HG03469 (cell line): ENCODE results near the gene EIF4G3.
"Not testable (repeated sequence)": the region's sequence is repeated elsewhere in the genome, so short reads cannot be mapped to it uniquely, and the experiment has no call there.

Experiments
- ATAC-seq: cut with Tn5 transposase; IDR thresholded peaks from one replicate; pipeline ENCODE4 v1.9.1; 2021; ENCODE audit warnings: mild to moderate bottlenecking, moderate library complexity, moderate number of reproducible peaks; ENCODE audit not compliant: unreplicated experiment

EIF4G3 gene

GRCh38 chr1:20885121-20885520 lies 291.6 kb downstream of the EIF4G3 start:
- no peak for ATAC-seq

DNA sequence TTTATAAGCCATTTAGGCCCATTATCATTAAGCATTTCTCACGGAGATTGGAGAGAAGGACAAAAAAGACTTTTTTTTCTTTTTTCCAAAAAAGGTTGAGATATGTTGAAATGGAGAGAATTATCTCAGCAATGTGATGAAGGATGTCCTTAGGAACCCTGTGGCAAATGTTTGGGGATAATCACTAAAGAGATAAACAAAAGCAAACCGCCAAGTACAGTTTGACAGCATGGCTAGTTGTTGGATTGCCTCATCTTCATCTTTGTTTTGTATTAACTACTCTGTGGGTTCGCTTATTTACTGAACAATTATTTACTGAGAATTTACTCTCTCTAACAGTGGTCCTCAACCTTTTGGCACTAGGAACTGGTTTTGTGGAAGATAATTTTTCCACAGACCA lies 292.2 kb downstream of the EIF4G3 start:
- ATAC-seq = no peak

GRCh38 chr1:20883766-20884165 lies 292.9 kb downstream of the EIF4G3 start:
- no peak for ATAC-seq

DNA sequence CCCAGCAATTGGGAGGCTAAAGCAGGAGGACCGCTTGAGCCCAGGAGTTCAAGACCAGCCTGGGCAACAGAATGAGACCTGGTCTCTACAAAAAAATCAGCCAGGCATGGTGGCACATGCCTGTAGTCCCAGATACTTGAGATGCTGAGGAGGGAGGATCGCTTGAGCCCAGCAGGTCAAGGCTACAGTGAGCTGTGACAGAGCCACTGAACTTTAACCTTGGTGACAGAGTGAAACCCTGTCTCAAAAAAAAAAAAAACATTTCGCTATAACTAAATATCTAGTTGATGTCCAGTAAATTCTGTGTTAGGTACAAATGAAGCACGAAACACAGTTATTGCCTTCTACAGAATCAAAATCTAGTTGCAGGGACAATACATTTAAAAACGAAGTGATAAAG lies 293.9 kb downstream of the EIF4G3 start:
- no peak for ATAC-seq

DNA sequence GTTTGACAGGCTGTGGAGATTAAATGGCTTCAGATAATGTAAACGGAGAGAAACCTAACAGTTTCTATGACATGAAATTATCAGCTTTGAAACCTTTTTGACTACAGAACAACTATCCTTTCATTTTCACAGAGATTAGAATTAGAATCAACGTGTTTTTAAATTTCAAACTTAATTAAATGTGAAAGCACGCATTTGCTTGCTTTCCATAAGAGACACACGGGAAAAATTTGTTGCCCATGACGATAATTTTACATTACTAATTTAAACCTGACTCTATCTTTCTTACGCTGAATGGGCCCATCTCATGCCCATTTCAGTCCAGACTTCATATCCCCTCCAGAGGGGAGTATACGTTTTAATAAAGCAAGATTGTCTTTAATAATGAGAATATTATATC lies 297.9 kb downstream of the EIF4G3 start:
- no peak for ATAC-seq

- no peak for ATAC-seq
Measured at GRCh38 chr1:20875198-20875973, 301.3 kb downstream of the EIF4G3 start.

DNA sequence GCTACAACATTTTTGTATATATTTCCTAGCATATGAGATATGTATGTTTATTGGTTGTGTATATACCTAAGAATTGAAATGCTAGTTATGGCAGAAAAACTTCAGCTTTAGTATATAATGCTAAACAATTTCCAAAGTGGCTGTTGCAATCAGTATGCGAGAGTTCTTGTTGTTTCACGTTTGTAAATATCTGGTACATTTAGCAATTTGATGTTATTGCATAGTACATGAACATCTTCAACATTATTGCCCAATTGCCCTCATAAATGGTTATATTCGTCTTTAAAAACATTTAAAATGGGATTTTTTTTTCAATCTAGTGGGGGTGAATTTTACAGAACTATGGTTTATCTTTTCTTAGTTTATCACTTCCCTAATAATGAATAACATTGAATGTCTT lies 303.4 kb downstream of the EIF4G3 start:
- no peak for ATAC-seq

DNA sequence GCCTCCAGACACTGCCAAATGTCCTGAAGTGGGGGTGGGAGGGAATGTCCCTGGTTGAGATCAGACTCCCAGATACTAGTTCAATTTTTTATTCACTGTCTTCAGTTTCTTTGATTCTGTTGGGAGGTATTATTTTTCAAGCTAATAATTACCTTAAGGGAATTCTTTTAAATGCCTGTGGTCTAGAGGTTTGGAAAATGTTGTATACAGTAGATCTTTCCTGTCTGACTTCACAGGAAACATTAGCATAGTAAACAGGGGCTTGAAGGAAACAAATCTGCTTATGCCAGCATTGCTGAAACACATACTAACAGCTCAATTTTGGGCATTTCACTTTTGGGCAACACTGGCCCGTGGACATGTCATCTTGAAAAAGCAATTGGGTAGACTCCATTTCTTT lies 305.3 kb downstream of the EIF4G3 start:
- no peak for ATAC-seq

GRCh38 chr1:20870718-20871117 lies 306.0 kb downstream of the EIF4G3 start:
- ATAC-seq = no peak

DNA sequence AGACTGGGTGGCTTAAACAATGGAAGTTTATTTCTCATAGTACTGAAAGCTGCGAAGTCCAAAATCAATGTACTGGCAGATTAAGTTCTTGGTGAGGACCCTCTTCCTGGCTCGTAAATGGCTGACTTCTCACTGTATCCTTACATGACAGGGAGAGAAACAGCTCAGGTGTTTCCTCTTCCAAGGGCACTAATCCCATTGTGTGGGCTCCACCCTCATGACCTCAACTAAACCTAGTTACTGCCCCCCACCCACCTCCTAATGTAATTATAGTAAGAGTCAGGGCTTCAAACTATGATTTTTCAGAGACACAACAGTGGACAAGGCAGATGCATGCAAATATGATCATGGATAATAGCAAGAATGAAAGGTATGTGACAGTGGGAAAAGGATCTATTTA lies 308.4 kb downstream of the EIF4G3 start:
- ATAC-seq = no peak

DNA sequence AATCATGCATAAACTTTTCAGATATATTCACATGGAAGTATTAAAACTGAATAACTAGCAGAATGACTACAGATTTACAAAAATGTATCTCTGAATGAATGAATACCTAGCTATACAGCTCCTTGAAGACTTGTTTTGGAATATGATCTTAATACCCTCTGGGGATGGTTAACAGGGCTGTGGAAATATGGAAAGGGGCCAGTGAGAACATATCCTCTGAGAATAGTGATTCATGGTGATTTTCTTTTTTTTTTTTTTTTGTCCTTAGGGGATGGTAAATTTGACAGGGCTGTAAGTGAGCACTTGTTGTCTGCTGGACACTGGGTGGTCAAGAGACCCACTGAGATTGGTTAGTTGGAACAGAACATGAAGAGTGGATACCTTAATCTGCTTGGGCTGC lies 308.9 kb downstream of the EIF4G3 start:
- no peak for ATAC-seq

- ATAC-seq = no peak
Measured at GRCh38 chr1:20867062-20867461, 309.6 kb downstream of the EIF4G3 start.

- ATAC-seq = no peak
Measured at GRCh38 chr1:20865001-20865400, 311.7 kb downstream of the EIF4G3 start.

DNA sequence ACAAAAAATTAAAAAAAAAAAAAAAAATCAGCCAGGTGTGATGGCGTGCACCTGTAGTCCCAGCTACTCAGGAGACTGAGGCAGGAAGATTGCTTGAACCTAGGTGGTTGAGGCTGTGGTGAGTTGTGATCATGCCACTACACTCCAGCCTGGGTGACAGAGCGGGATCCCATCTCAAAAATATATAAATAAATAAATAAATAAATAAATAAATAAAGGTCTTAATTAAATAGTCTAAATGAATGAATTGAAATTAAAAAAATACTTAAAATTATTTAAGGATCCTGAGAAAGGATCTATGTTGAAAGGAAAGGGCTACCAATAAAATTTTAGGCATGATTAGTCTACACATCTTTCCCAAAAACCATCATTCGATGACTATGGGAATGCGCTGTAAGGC lies 322.2 kb downstream of the EIF4G3 start:
- ATAC-seq = no peak

DNA sequence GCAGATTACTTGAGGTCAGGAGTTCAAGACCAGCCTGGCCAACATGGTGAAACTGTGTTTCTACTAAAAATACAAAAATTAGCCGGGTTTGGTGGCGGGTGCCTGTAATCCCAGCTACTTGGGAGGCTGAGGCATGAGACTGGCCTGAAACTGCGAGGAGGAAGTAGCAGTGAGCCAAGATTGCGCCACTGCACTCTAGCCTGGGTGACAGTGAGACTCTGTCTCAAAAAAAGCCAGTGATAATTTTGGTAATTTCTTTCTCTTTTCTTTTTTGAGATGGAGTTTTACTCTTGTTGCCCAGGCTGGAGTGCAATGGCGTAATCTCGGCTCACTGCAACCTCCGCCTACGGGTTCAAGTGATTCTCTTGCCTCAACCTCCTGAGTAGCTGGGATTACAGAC lies 324.9 kb downstream of the EIF4G3 start:
- not testable (repeated sequence) for ATAC-seq

- ATAC-seq = no peak
Measured at GRCh38 chr1:20850021-20850420, 326.7 kb downstream of the EIF4G3 start.

DNA sequence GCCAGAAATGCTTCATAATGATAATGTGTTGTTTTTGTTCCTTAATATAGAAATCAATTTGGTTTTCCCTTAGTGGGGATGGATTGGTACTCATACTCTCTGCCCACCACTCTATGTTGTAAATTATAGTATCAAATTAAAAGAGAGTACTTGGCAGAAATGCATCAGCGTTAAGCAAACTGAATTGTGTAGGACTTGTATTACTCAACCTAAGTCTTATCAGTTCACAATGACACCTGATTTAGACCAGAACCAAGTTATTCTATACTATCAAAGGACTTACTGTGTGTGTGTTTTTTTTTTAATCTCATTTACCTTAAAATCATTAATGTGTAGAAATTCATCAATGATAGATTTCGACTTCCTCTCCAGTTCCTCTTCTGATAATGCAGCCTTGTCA lies 327.6 kb downstream of the EIF4G3 start:
- ATAC-seq = no peak

DNA sequence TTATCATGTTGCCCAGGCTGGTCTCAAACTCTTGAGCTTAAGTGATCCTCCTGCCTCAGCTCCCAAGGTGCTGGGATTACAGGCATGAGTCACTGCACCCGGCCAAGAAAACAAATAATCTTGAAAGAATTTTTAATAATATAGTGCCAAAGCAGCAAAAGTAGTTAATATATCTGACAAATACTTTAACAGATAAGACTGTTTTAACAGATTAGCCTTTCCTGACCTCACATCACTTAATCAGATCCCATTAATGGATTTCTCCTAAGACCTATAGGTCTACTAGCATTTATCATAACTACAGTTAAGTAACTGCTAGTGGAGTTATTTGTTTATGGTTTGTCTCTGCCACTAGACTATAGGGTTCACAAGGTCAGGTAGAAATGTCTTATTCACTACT lies 328.5 kb downstream of the EIF4G3 start:
- ATAC-seq = no peak

- ATAC-seq = no peak
Measured at GRCh38 chr1:20847611-20848080, 329.1 kb downstream of the EIF4G3 start.

GRCh38 chr1:20846461-20847374 lies 330.0 kb downstream of the EIF4G3 start:
- no peak for ATAC-seq

DNA sequence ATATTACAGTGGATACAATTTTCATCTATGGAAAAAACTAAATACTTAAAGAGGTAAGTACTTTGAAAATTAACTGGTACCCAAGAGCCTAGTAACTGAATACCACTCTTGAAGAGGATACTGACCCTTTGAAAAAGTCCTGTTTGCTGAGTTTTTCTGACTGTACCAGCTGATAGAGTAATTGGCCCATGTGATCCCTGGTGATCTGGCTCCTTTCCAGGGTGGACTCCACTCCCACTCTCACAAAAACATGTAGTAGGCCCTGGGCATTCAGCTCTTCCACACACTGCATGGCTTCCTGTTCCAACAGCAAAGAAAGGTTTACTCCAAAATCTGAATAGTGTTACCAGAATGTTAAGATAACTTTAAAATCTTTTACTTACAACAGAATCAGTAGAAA lies 336.0 kb downstream of the EIF4G3 start:
- no peak for ATAC-seq
